GM19467 (cell line): ENCODE data around the gene MICU1.
A peak's percentile ranks its signal among the peaks of the same experiment; 100 is the strongest.
"Not testable (repeated sequence)": the region's sequence is repeated elsewhere in the genome, so short reads cannot be mapped to it uniquely, and the experiment has no call there.

ENCODE experiments used
- ATAC-seq: cut with Tn5 transposase; IDR thresholded peaks from one replicate; pipeline ENCODE4 v1.9.1; 2021; ENCODE audit warnings: mild to moderate bottlenecking, moderate library complexity; ENCODE audit not compliant: unreplicated experiment

Gene MICU1

DNA sequence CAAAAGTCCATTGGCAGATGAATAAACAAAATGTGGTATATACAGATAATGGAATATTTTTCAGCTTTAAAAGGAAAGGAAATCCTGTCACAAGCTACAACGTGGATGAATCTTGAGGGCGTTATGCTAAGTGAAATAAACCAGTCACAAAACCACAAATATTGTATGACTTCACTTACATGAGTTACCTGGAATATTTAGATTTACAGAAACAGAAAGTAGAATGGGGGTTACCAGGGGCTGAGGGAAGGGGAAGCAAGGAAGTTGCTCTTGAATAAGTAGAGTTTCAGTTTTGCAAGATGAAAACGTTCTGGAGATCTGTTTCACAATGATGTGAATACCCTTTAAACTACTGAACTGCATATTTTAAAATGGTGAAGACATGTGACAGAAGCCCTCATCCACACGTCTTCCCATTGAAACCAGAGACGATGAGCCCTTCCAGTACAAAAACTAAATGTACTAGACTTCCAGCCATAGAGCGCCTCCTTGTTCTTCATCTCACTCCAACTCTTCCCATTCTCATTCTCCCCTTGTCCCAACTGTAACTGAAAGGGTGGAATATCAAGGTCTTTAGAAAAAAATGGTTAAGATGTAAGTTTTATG, 62.4 kb downstream of the MICU1 start:
- peak; percentile 52 for ATAC-seq

GRCh38 chr10:72561745-72562166, 64.1 kb downstream of the MICU1 start:
- ATAC-seq: no peak

- no peak for ATAC-seq
Observed at GRCh38 chr10:72557362-72557761, 68.5 kb downstream of the MICU1 start.

- ATAC-seq: no peak
Observed at GRCh38 chr10:72552857-72553256, 73.0 kb downstream of the MICU1 start.

GRCh38 chr10:72550239-72550638, 75.6 kb downstream of the MICU1 start:
- ATAC-seq: no peak

DNA sequence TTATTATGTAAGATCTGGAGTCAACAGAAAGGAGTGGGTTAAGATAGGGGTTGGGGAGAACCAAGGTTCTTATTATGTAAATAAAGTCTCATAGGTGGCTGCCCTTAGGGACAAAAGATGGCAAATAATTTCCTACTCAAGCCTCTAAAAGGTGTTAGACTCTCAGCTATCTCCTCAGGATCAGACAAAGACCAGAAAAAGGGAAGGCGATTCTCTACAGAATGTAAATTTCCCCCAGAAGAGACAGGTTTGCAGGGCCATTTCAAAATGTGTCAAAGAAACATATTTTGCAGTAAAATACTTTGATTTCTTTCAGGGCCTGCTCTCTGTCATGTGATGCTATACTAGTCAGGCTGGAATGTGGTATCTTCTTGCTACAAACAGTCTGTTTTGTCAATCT, 80.3 kb downstream of the MICU1 start:
- ATAC-seq: no peak

- ATAC-seq: not testable (repeated sequence)
Observed at GRCh38 chr10:72543855-72544254, 82.0 kb downstream of the MICU1 start.

DNA sequence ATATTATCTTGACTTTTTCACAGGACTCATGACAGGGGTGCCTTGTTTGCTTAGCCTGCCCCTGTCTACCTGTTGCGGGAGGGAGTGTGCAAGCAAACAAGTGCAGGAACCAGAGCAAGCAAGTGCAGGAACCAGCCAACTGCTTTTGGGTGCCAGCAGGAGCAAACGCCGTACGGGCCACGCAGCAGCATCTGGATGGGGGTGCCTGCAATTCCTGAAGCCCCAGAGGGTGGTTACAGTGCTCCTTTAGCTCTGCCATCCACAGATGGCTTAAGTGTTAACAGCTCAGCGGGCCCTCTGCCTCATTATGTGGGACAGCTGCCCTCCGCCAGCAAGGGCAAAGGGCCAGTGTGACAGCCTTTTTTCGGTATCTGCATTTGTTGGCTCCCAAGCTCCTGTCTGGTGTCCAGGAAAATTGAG, 83.5 kb downstream of the MICU1 start:
- no peak for ATAC-seq

DNA sequence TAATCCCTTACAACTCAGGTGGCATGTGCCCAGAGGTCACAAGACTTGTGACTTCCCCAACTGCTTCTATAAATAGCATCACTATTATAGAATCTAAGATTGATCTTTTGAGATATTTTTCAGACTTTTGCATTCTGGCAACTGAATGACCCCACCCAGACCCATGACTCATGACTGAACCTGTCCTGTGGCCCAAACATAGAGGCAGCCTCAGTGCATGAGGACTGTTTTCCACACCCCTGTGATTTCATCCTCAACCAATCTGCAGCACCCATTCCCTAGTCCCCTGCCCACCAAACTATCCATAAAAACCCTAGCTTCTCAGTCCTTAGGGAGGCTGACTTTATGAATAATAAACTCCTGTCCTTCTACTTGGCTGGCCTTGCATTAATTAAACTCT, 84.5 kb downstream of the MICU1 start:
- no peak for ATAC-seq

DNA sequence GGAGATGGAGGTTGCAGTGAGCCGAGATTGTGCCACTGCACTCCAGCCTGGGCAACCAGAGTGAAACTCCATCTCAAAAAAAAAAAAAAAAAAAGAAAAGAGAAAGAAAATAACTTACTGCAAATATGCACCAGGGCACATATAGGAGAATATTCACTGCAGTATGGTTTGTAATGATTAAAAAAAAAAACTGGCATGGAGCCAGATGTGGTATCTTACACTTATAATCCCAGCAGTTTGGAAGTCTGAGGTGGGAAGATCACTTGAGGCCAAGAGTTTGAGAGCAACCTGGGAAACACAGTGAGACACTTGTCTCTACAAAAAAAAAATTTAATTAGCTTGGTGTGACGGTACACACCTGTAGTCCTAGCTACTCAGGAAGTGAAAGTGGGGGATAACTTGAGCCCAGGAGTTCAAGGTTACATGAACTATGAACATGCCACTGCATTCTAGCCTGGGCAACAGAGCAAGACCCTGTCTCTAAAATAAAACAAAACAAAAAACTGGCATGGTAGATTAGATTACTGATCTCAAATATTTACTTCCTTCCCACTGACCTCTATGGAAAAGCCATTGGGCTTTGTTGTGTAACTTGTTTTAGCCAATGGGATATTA, 85.6 kb downstream of the MICU1 start:
- no peak for ATAC-seq

DNA sequence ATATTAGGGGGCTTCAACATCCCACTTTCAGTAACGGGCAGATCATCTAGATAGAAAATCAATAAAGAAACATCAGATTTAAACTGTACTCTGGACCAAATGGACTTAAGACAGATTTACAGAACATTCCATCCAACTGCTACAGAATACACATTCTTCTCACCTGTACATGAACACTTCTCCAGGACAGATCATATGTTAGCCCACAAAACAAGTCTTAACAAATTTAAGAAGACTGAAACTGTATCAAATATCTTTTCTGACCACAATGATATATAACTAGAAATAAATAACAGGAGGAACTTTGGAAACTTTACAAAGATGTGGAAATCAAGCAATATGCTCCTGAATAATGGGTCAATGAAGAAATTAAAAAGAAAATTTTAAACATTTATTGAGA, 86.7 kb downstream of the MICU1 start:
- ATAC-seq: no peak

DNA sequence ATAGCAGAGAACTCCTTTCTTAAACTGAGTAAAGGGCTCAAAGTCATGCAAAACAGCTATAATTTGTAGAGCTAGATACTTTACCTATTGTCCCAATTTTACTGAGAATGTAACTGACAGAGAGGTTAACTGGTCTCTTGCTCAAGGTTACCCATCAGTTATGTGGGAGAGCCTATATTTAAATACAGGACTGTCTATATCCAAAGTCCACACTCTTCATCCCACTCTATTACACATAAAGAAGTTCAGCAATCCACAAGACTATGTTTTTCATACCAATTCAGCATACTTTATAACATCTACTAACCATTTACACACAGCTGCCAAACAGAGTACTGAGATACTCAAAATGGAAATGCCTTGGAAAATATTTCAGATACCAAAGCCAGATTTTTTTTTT, 100.2 kb downstream of the MICU1 start:
- no peak for ATAC-seq

GRCh38 chr10:72525277-72525676, 100.6 kb downstream of the MICU1 start:
- ATAC-seq: no peak

DNA sequence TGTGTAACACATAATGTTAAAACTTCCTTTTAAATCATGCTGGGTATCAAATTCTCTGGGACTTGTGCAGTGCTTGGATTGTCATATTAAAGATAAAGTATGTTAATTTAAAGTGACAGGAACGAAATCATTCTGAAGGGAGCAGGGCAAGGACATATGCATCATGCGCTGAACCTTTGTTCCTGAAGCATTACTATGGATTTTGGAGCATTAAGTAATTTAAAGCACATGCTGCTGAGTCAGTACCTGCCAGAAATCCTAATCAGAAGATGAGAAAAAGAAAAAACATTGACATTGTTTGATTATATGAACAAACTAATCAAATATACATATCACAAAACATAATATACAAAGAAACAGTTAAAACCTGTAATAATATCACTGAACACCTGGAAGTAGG, 101.4 kb downstream of the MICU1 start:
- ATAC-seq: no peak

DNA sequence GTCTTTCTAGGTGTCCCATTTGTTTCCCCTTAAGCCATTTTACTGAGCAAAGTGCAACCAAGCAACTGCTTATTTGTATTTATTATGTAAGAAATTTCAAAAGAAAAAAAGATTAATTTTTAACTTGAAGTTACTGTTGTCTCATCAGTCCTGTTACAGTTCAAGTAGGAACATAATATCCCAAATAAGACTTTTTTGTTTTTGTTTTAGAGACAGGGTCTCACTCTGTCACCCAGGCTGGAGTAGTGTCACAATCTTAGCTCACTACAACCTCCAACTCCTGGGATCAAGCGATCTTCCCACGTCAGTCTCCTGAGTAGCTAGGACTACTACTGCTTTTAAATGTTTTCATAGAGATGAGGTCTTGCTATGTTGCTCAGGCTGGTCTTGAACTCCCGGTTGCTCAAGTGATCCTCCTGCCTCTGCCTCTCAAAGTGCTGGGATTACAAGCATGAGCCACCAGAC, 101.9 kb downstream of the MICU1 start:
- ATAC-seq: no peak

GRCh38 chr10:72523062-72523461, 102.8 kb downstream of the MICU1 start:
- ATAC-seq: no peak

DNA sequence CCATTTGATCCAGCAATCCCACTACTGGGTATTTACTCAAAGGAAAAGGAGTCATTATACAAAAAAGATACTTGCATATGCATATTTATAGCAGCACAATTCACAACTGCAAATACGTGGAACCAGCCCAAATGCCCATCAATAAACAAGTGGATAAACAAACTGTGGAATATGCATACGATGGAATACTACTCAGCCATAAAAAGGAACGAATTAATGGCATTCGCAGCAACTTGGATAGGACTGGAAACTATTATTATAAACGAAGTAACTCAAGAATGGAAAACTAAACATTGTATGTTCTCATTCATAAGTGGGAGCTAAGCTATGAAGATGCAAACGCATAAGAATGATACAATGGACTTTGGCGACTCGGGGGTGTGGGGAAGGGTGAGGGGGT, 108.6 kb downstream of the MICU1 start:
- ATAC-seq: no peak

GRCh38 chr10:72515455-72515854, 110.4 kb downstream of the MICU1 start:
- no peak for ATAC-seq

DNA sequence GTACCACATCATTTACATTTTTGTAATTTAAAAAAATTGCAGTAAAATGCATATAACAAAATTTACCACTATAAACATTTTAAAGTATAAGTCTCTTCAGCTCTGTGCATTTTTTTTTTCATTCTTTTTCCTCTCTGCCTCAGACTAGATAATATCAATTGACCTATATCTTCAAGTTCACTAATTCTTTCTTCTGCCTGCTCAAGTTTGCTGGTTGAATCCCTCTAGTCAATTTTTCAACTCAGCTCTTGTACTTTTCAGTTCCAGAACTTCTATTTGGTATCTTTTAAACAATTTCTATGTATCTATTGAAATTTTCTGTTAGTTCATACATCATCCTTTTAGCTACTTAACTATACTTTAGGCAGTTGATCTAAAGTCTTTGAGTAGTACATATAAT, 112.0 kb downstream of the MICU1 start:
- ATAC-seq: no peak

GRCh38 chr10:72511459-72511858, 114.4 kb downstream of the MICU1 start:
- no peak for ATAC-seq

DNA sequence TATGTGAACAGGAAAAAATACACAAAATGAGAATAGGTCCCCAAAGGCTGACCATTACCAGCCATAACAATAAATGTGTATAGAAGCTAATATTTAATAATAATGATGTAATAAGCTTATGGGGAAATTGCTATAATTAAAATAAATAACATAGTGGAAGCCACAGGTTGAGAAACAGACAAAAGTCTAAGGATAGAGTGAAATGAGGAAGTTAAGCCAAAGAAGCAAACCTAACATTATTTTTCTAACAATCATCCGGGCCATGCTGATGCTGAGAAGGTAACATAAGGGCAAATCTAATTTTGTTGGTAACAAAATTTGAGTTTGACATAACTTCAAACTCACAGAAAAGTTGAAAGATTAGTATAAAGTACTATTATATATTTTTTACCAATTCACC, 115.9 kb downstream of the MICU1 start:
- no peak for ATAC-seq

DNA sequence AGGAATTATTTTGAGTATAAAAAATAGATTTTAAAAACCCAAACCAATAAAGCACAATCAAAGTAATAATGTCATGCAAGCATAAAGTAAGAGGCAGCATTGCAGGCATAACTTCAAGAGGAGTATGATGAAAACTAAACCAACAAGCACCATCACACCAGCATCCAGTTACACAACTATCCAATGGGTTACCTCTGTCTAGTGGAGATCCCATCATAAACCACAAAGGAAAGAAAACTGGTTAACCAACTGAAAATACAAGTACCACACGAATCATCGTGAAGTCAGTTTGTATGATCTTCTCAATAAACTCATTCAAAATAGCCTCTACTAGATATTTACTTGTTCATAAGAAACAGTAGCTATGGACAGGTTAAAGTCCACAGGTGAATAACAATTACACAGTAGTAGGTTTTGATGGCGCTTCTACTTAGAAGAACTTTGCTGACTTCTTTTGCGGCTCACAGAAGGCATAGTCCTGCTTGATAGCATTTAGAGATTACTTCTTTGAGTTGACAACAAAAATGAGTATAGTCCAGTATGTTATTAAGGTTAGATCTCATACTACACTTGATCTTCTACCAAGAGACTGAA, 116.6 kb downstream of the MICU1 start:
- no peak for ATAC-seq

- ATAC-seq: no peak
Observed at GRCh38 chr10:72508033-72508432, 117.8 kb downstream of the MICU1 start.
